DLD1 (cell line): ENCODE results near the gene GUCY1A1.

Experiments used
- in situ Hi-C: cut with HindIII; loops from 2 replicates; pipeline ENCODE4 v1.10.0; 2017; ENCODE audit warnings: low sequenced_read_pairs

Gene GUCY1A1

GRCh38 chr4:155769090-155769489 is 102.4 kb downstream of the GUCY1A1 start:
- in situ Hi-C loops, result no loop called here

DNA sequence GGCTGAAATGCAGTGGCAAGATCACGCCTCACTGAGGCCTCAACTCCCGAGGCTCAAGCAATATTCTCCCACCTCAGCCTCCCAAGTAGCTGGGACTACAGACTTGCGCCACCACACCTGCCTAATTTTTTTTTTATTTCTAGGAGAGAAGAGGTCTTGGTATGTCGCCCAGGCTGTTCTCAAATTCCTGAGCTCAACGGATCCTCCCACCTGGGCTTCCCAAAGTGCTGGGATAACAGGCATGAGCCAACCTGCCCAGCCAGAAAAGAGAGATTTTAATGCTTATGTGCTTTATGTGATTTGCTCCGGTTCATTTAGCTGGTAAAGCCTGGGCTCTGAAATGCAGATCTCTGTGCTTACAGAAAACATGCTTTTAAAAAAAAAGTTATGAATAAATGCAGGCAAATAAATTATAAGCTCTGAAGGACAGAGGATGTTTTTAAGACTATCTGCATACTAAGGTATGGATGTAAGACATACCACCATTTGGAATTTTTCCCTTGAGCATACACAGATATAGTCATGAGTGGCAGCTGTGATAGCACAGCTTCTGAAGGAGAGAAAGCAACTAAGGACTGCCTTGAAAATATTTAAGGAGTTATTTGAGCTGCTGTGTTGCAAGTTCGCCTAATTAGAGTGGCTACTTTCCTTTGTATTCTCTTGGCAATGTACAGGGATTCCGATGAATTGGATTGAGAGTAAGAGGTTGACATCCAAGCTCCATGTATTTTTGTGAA is 106.0 kb downstream of the GUCY1A1 start:
- in situ Hi-C loops, result no loop called here

DNA sequence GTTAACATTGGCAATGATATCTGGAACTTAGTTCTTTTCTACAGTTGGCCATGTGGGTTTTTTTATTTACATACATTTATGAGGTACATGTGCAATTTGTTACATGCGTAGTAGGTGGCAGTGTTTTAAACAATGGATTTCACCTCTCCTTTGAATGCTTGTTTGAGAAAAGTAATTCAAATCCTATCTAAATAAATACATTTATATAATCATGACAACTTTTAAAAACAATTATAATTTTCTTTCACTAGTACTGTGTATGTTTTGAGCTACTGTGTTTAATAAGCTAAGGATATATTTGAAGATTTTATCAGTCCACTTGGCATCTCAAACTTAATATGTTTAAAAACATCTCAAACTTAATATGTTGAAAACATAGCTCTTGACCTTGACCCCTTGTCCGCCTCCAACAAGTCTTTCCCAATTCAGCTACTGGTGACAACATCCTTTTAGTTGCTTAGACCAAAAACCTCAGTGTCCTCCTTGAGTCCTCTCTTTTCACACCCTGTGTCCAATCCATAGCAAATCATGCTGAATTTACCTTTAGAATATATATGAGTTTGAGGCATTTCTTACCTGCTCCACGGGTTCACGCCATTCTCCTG is 106.7 kb downstream of the GUCY1A1 start:
- in situ Hi-C loops, result no loop called here

GRCh38 chr4:155774033-155774432 is 107.4 kb downstream of the GUCY1A1 start:
- in situ Hi-C loops, result no loop called here

DNA sequence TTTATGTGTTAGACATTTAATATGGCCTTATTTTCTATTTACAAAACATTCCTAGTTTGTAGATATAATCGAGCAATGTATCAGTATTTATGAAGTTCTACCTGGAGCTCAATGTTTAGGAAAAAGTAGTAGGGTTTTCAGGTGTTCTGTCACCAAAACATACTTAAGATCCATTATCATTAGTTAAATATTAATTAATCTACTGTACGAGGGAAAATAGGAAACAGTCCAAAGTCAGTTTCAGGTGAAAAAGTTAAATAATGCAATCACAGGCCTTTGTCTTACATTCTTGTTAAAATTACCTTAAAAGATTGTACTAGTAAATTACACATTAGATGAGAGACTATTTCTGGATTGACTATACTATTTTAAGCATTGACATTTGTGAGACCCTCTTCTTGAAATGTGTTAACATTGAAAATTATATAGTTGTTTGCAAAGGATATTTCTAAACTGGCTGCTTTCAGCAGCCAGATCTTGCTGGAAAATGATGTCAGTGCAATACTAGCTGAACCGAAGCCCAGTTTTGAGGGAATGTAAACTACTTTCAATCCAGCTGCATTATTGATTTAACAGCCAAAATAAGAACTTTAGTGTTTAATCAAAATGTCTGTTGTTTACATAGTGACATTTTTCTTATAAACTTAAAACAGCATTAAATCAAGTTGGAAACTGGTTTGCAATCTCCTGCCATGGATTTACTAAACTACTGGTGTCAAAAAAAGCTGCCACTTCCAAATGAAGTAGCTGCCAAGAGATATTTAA is 111.5 kb downstream of the GUCY1A1 start:
- in situ Hi-C loops, result no loop called here

GRCh38 chr4:155780775-155781174 is 114.1 kb downstream of the GUCY1A1 start:
- in situ Hi-C loops, result no loop called here

- in situ Hi-C loops, result no loop called here
Measured at GRCh38 chr4:155781249-155781831, 114.7 kb downstream of the GUCY1A1 start.
